IMR-90 (cell line): ENCODE results near the gene APP. TPM values are rescaled to one million over a fixed set of nuclear protein-coding genes. Genes with fewer than 3 reads are reported as not detected.

Experiments
- ATAC-seq: fragments of 200-7000 bp; cut with Tn5 transposase; 2 replicates; pipeline ENCODE4 v1.9.1; 2020; ENCODE audit warnings: low read depth, mild to moderate bottlenecking, moderate library complexity
- BruUV-seq: library from RNA; stranded (reverse); fragments of 400-500 nt; replicated peaks from 2 replicates; lab custom pipeline; 2021; lab: Mats Ljungman, UMichigan
- CTCF ChIA-PET: fragments of 300-600 bp; formaldehyde crosslinking; extraction: SDS; loops from one replicate; lab custom pipeline; 2021; ENCODE audit warnings: antibody characterized with exemption; lab: Yijun Ruan, JAX
- POLR2A ChIA-PET: fragments of 300-600 bp; sonication (Branson Sonifier 250); formaldehyde crosslinking; loops from one replicate; lab custom pipeline; 2022; ENCODE audit warnings: antibody characterized with exemption; ENCODE audit not compliant: unreplicated experiment; lab: Charles Lee
- DNase-seq: peaks from one replicate; pipeline ENCODE4 v3.0.0; 2013
- H2AFZ ChIP-seq: replicated peaks from 2 replicates; pipeline ENCODE3; 2013; ENCODE audit warnings: low read length, mild to moderate bottlenecking; ENCODE audit not compliant: poor library complexity
- H2AK5ac ChIP-seq: 2 replicates; pipeline ENCODE4 v1.6.1; 2013; ENCODE audit warnings: low read depth, low read length, inconsistent platforms
- H2AK9ac ChIP-seq: replicated peaks from 2 replicates; pipeline ENCODE3; 2013; ENCODE audit warnings: mild to moderate bottlenecking, low read depth, low read length, moderate library complexity; ENCODE audit not compliant: poor library complexity
- H2BK120ac ChIP-seq: 2 replicates; pipeline ENCODE4 v1.6.1; 2013; ENCODE audit warnings: low read depth, low read length, inconsistent platforms
- H2BK15ac ChIP-seq: 3 replicates; pipeline ENCODE4 v1.6.1; 2013; ENCODE audit warnings: low read depth, low read length, inconsistent platforms
- H2BK20ac ChIP-seq: 2 replicates; pipeline ENCODE4 v1.6.1; 2013; ENCODE audit warnings: low read depth, mild to moderate bottlenecking, inconsistent platforms, low read length, moderate library complexity
- H2BK5ac ChIP-seq: 2 replicates; pipeline ENCODE4 v1.6.1; 2013; ENCODE audit warnings: mild to moderate bottlenecking, low read depth, low read length, inconsistent platforms; ENCODE audit not compliant: poor library complexity, severe bottlenecking
- H3K14ac ChIP-seq: replicated peaks from 2 replicates; pipeline ENCODE4 v1.6.1; 2013; ENCODE audit warnings: low read depth, low read length, inconsistent platforms
- H3K18ac ChIP-seq: 2 replicates; pipeline ENCODE4 v1.6.1; 2013; ENCODE audit warnings: low read depth, low read length, control low read depth
- H3K23ac ChIP-seq: 2 replicates; pipeline ENCODE4 v1.6.1; 2013; ENCODE audit warnings: low read depth, low read length, inconsistent platforms
- H3K27ac ChIP-seq: 2 replicates; pipeline ENCODE4 v1.5.1; 2013; ENCODE audit warnings: mild to moderate bottlenecking, control low read depth, low read length; ENCODE audit not compliant: insufficient read depth
- H3K27me3 ChIP-seq: 2 replicates; pipeline ENCODE4 v1.6.1; 2013; ENCODE audit warnings: low read length; ENCODE audit not compliant: control insufficient read depth, insufficient read depth
- H3K36me3 ChIP-seq: 2 replicates; pipeline ENCODE4 v1.6.1; 2013; ENCODE audit warnings: low read length, mixed read lengths; ENCODE audit not compliant: control insufficient read depth, insufficient read depth
- H3K4ac ChIP-seq: 2 replicates; pipeline ENCODE4 v1.6.1; 2013; ENCODE audit warnings: low read depth, low read length, inconsistent platforms
- H3K4me1 ChIP-seq: 2 replicates; pipeline ENCODE4 v1.6.1; 2013; ENCODE audit warnings: low read length, mixed read lengths; ENCODE audit not compliant: control insufficient read depth, insufficient read depth
- H3K4me2 ChIP-seq: 2 replicates; pipeline ENCODE4 v1.6.1; 2013; ENCODE audit warnings: low read depth, mild to moderate bottlenecking, control low read depth, low read length, moderate library complexity
- H3K4me3 ChIP-seq: 2 replicates; pipeline ENCODE4 v1.5.1; 2013; ENCODE audit warnings: low read depth, mild to moderate bottlenecking, control low read depth, low read length, moderate library complexity; ENCODE audit not compliant: insufficient read depth
- H3K56ac ChIP-seq: 2 replicates; pipeline ENCODE4 v1.6.1; 2013; ENCODE audit warnings: low read length, inconsistent platforms; ENCODE audit not compliant: insufficient read depth; ENCODE audit errors: extremely low read depth
- H3K79me1 ChIP-seq, 2 experiments: 2 replicates each; pipeline ENCODE4 v1.6.1; 2013; ENCODE audit warnings: low read length in 2 of 2, inconsistent platforms in 1 of 2, low read depth in 1 of 2
- H3K9ac ChIP-seq: 2 replicates; pipeline ENCODE4 v1.6.1; 2013; ENCODE audit warnings: low read depth, low read length, control low read depth
- H3K9me1 ChIP-seq: 2 replicates; pipeline ENCODE4 v1.6.1; 2013; ENCODE audit warnings: low read length, inconsistent platforms; ENCODE audit not compliant: insufficient read depth
- H3K9me3 ChIP-seq: 2 replicates; pipeline ENCODE4 v1.6.1; 2013; ENCODE audit warnings: low read length; ENCODE audit not compliant: control insufficient read depth, insufficient read depth
- H4K20me1 ChIP-seq: 2 replicates; pipeline ENCODE4 v1.6.1; 2013; ENCODE audit warnings: low read length, inconsistent platforms; ENCODE audit not compliant: insufficient read depth
- H4K5ac ChIP-seq: 2 replicates; pipeline ENCODE4 v1.6.1; 2013; ENCODE audit warnings: mild to moderate bottlenecking, low read depth, low read length, control low read depth
- H4K8ac ChIP-seq, 2 experiments: 2 replicates each; pipeline ENCODE4 v1.6.1; 2013; ENCODE audit warnings: low read depth in 2 of 2, low read length in 2 of 2, control low read depth in 1 of 2, inconsistent platforms in 1 of 2
- H4K91ac ChIP-seq: 2 replicates; pipeline ENCODE4 v1.6.1; 2013; ENCODE audit warnings: low read depth, low read length, inconsistent platforms; ENCODE audit not compliant: insufficient read depth
- BHLHE40 ChIP-seq: fragments of 150-350 bp; IDR thresholded peaks from 2 replicates; pipeline ENCODE4 v1.6.1; 2016; ENCODE audit warnings: mild to moderate bottlenecking, low read depth, low read length
- CEBPB ChIP-seq: IDR thresholded peaks from 2 replicates; pipeline ENCODE4 v1.6.1; 2012; ENCODE audit warnings: low read depth, low read length, improper control_type of control experiment
- CHD1 ChIP-seq: IDR thresholded peaks from 2 replicates; pipeline ENCODE4 v1.6.1; 2012; ENCODE audit warnings: low read depth, low read length, improper control_type of control experiment
- CTCF ChIP-seq: conservative IDR thresholded peaks from 2 replicates; pipeline ENCODE4 v1.5.1; 2012; ENCODE audit warnings: mild to moderate bottlenecking, low read depth, low read length, improper control_type of control experiment
- FOS ChIP-seq: fragments of 150-350 bp; IDR thresholded peaks from 2 replicates; pipeline ENCODE4 v1.6.1; 2016; ENCODE audit warnings: low read depth, low read length
- MAFK ChIP-seq: IDR thresholded peaks from 2 replicates; pipeline ENCODE4 v1.6.1; 2012; ENCODE audit warnings: low read depth, low read length, improper control_type of control experiment
- MAZ ChIP-seq: IDR thresholded peaks from 2 replicates; pipeline ENCODE4 v1.6.1; 2012; ENCODE audit warnings: low read depth, mild to moderate bottlenecking, low read length, improper control_type of control experiment, moderate library complexity, borderline replicate concordance
- MXI1 ChIP-seq: IDR thresholded peaks from 2 replicates; pipeline ENCODE4 v1.6.1; 2012; ENCODE audit warnings: low read depth, mild to moderate bottlenecking, low read length, moderate library complexity, borderline replicate concordance
- NFE2L2 ChIP-seq: fragments of 150-350 bp; IDR thresholded peaks from 2 replicates; pipeline ENCODE4 v1.6.1; 2016; ENCODE audit warnings: low read depth, mild to moderate bottlenecking, low read length
- POLR2A ChIP-seq: IDR thresholded peaks from 2 replicates; pipeline ENCODE4 v1.6.1; 2012; ENCODE audit warnings: mild to moderate bottlenecking, low read depth, low read length
- RAD21 ChIP-seq: IDR thresholded peaks from 2 replicates; pipeline ENCODE4 v1.6.1; 2012; ENCODE audit warnings: low read length, improper control_type of control experiment
- RCOR1 ChIP-seq: IDR thresholded peaks from 2 replicates; pipeline ENCODE4 v1.6.1; 2012; ENCODE audit warnings: mild to moderate bottlenecking, low read length, improper control_type of control experiment; ENCODE audit not compliant: insufficient replicate concordance
- RFX5 ChIP-seq: IDR thresholded peaks from 2 replicates; pipeline ENCODE4 v1.8.0; 2012; ENCODE audit warnings: low read depth, mild to moderate bottlenecking, low read length, moderate library complexity
- SMC3 ChIP-seq: fragments of 150-350 bp; IDR thresholded peaks from 2 replicates; pipeline ENCODE4 v1.6.1; 2016; ENCODE audit warnings: low read depth, mild to moderate bottlenecking, antibody characterized with exemption, low read length, moderate library complexity
- WGBS, 2 experiments: methylation state at CpG; one replicate each; pipeline versions ENCODE4 v1.1.5 to v1.1.7; 2013; ENCODE audit warnings: missing lambda C conversion rate in 2 of 2; ENCODE audit not compliant: insufficient read length in 1 of 2; ENCODE audit errors: extremely low coverage in 2 of 2; 5-methylcytosine and 5-hydroxymethylcytosine counted together
- dilution Hi-C: fragments of 300-500 bp; cut with HindIII; formaldehyde crosslinking; loops from one replicate; pipeline ENCODE4 v1.14.3; 2018; ENCODE audit warnings: low sequenced_read_pairs; ENCODE audit not compliant: unreplicated experiment
- in situ Hi-C: fragments of 300-500 bp; cut with MboI; formaldehyde crosslinking; loops from 3 replicates; pipeline ENCODE4 v1.14.3; 2019; ENCODE audit warnings: low sequenced_read_pairs, inconsistent platforms, mixed read lengths
- intact Hi-C: fragments of 100-400 bp; cut with micrococcal nuclease; formaldehyde crosslinking; loops from 2 replicates; pipeline ENCODE4 v1.10.0; 2022
- polyA plus RNA-seq, 3 experiments: library from polyadenylated mRNA; depleted of rRNA; stranded (reverse); fragments of >200 nt; gene quantifications; 2 replicates each; pipeline ENCODE4 v1.2.3, GENCODE V29; 2012; ENCODE audit warnings: low replicate concordance in 1 of 3
- total RNA-seq: library from RNA; depleted of rRNA; stranded (reverse); fragments of >200 nt; gene quantifications from 2 replicates; pipeline ENCODE4 v1.2.3, GENCODE V29; 2012
- TF ChIP-seq, protein P1 (sequence below): fragments of 150-350 bp; IDR thresholded peaks from 2 replicates; pipeline ENCODE4 v1.6.1; 2017; ENCODE audit warnings: mild to moderate bottlenecking, antibody characterized with exemption, low read length, low read depth
- TF ChIP-seq, protein P2 (sequence below): fragments of 150-350 bp; IDR thresholded peaks from 2 replicates; pipeline ENCODE4 v1.6.1; 2016; ENCODE audit warnings: low read depth, mild to moderate bottlenecking, low read length, moderate library complexity, borderline replicate concordance

The APP gene
- total and polyA plus RNA-seq, 2 of the 4 experiments (the other 2 are of a cell fraction): 191 to 530 TPM

GRCh38 chr21:26210614-26211013, 40.0 kb upstream of the APP start:
- no peaks in the 10 kb centered on the region for H3K79me1 ChIP-seq
- no peak for DNase-seq
- no CpG with 5 or more reads among the region's 3 CpGs for WGBS, 2 experiments
- no peak overlapping the region for H3K56ac ChIP-seq
- no TSS peak for BruUV-seq
- no peak overlapping the region for H4K91ac ChIP-seq
- no peak overlapping the region for H4K8ac ChIP-seq
- CTCF ChIA-PET: no interaction called here
- H3K18ac ChIP-seq: no peak overlapping the region
- no peak overlapping the region for H3K27ac ChIP-seq
- ATAC-seq: no peak
- H2BK120ac ChIP-seq: no peak overlapping the region
- H2BK5ac ChIP-seq: no peak overlapping the region
- no peak overlapping the region for H2AFZ ChIP-seq
- H3K14ac ChIP-seq: no peak overlapping the region
- TF ChIP-seq RAD21 (no peak), BHLHE40 (no peak), CTCF (no peak), CHD1 (no peak), RCOR1 (no peak), NFE2L2 (no peak), MXI1 (no peak), SMC3 (no peak), CEBPB (no peak), FOS (no peak), RFX5 (no peak), POLR2A (no peak), MAFK (no peak), MAZ (no peak)
- TF ChIP-seq, protein P1, sequence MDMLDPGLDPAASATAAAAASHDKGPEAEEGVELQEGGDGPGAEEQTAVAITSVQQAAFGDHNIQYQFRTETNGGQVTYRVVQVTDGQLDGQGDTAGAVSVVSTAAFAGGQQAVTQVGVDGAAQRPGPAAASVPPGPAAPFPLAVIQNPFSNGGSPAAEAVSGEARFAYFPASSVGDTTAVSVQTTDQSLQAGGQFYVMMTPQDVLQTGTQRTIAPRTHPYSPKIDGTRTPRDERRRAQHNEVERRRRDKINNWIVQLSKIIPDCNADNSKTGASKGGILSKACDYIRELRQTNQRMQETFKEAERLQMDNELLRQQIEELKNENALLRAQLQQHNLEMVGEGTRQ: no peak
- TF ChIP-seq, protein P2, sequence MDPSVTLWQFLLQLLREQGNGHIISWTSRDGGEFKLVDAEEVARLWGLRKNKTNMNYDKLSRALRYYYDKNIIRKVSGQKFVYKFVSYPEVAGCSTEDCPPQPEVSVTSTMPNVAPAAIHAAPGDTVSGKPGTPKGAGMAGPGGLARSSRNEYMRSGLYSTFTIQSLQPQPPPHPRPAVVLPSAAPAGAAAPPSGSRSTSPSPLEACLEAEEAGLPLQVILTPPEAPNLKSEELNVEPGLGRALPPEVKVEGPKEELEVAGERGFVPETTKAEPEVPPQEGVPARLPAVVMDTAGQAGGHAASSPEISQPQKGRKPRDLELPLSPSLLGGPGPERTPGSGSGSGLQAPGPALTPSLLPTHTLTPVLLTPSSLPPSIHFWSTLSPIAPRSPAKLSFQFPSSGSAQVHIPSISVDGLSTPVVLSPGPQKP: no peak
- H3K4me2 ChIP-seq: no peak overlapping the region
- intact Hi-C loops: no loop called here
- H2AK9ac ChIP-seq: no peak overlapping the region
- no peaks in the 10 kb centered on the region for H3K9me1 ChIP-seq
- H3K9me3 ChIP-seq: no peaks in the 10 kb centered on the region
- H3K36me3 ChIP-seq: no peaks in the 10 kb centered on the region
- no peak overlapping the region for H2AK5ac ChIP-seq
- no peak overlapping the region for H3K9ac ChIP-seq
- H2BK15ac ChIP-seq: no peak overlapping the region
- H3K27me3 ChIP-seq: peaks cover 4% of the 10 kb centered on the region
- dilution Hi-C loops: no loop called here
- POLR2A ChIA-PET: no interaction called here
- no peak overlapping the region for H3K23ac ChIP-seq
- H4K20me1 ChIP-seq: no peaks in the 10 kb centered on the region
- H3K4me3 ChIP-seq: no peak overlapping the region
- H3K4ac ChIP-seq: no peak overlapping the region
- no peak overlapping the region for H4K5ac ChIP-seq
- H2BK20ac ChIP-seq: no peak overlapping the region
- in situ Hi-C loops: no loop called here
- no peaks in the 10 kb centered on the region for H3K4me1 ChIP-seq
